H1 (cell line): ENCODE results near the gene TCAIM. TPM values are rescaled to one million over a fixed set of nuclear protein-coding genes. Genes with fewer than 3 reads are reported as not detected.

Experiments
- CHD7 ChIP-seq: fragments of 300-600 bp; sonication (generic); IDR thresholded peaks from 2 replicates; pipeline ENCODE4 v1.7.1; 2012; ENCODE audit warnings: low read length, moderate library complexity, mild to moderate bottlenecking, inconsistent platforms; ENCODE audit not compliant: insufficient replicate concordance
- E2F6 ChIP-seq: IDR thresholded peaks from 2 replicates; pipeline ENCODE4 v1.6.1; 2012; ENCODE audit warnings: inconsistent platforms
- MAFK ChIP-seq: IDR thresholded peaks from 2 replicates; pipeline ENCODE4 v1.6.1; 2012; ENCODE audit warnings: low read depth, mild to moderate bottlenecking, improper control_type of control experiment, low read length
- SAP30 ChIP-seq: fragments of 300-600 bp; sonication (generic); IDR thresholded peaks from 2 replicates; pipeline ENCODE4 v1.7.1; 2012; ENCODE audit warnings: low read length, moderate library complexity, mild to moderate bottlenecking, inconsistent platforms; ENCODE audit not compliant: insufficient read depth, insufficient replicate concordance
- polyA plus RNA-seq, 7 experiments: library from polyadenylated mRNA; depleted of rRNA in 3 of 7; stranded (reverse) in 5 of 7; unstranded in 2 of 7; fragments of >200 nt in 5 of 7; fragments of 200-250 nt in 2 of 7; gene quantifications; 1 replicate in 5 of 7; 2 replicates in 1 of 7; 4 replicates in 1 of 7; pipeline versions ENCODE4 v1.2.1 to v1.2.3, GENCODE V29; 2011 to 2013; ENCODE audit warnings: missing spikeins in 2 of 7, mixed read lengths in 2 of 7
- total RNA-seq: library from RNA; stranded (reverse); fragmentation: NEBNext Ultra II Directional; extraction: Animal tissue kit (Norgen Biotek cat#: 25700); gene quantifications from 2 replicates; pipeline ENCODE4 v1.2.1, GENCODE V29; 2021

The TCAIM gene
- total and polyA plus RNA-seq, 2 of the 8 experiments (the other 6 are each of a cell fraction or from before 2014, with no cell fraction given) = 6.9 to 22.1 TPM

- TF ChIP-seq CHD7 = no peak
- TF ChIP-seq E2F6 = no peak
- TF ChIP-seq MAFK = no peak
- TF ChIP-seq SAP30 = no peak
Observed at GRCh38 chr3:44353355-44353924, 14.9 kb downstream of the TCAIM start (continued).
